ENCODE measurements around the gene OTOG.

DNA sequence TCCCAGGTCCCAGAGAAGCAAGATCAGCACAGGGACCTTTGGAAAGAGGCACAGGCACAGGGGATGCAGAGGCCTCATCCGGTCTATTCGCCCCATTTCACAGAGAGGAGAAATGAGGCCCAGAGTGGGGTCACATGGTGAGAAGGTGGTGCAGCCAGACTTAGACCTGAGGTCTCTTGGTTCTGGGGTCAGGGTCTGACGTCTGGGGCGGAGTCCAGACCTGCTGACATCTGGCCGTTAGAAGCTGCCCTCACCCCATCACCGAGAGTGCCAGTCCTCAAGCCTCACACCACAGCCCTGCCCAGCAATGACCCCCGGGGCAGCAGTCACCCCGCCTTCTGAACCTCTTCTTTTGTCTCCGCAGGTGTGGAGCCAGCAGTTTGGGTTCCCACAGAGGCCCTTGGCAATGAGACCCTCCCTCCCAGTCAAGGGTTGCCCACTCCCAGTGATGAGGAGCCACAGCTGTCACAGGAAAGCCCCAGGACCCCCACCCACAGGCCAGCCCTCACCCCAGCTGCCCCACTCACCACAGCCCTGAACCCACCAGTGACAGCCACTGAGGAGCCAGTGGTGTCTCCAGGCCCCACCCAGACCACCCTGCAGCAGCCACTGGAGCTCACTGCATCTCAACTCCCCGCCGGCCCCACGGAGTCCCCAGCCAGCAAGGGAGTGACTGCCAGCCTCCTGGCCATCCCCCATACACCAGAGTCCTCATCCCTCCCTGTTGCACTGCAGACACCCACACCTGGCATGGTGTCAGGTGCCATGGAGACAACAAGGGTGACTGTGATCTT, 62.4 kb downstream of the OTOG start:
- TF ChIP-seq, protein P1, sequence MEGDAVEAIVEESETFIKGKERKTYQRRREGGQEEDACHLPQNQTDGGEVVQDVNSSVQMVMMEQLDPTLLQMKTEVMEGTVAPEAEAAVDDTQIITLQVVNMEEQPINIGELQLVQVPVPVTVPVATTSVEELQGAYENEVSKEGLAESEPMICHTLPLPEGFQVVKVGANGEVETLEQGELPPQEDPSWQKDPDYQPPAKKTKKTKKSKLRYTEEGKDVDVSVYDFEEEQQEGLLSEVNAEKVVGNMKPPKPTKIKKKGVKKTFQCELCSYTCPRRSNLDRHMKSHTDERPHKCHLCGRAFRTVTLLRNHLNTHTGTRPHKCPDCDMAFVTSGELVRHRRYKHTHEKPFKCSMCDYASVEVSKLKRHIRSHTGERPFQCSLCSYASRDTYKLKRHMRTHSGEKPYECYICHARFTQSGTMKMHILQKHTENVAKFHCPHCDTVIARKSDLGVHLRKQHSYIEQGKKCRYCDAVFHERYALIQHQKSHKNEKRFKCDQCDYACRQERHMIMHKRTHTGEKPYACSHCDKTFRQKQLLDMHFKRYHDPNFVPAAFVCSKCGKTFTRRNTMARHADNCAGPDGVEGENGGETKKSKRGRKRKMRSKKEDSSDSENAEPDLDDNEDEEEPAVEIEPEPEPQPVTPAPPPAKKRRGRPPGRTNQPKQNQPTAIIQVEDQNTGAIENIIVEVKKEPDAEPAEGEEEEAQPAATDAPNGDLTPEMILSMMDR (conservative IDR thresholded peaks at IDR 0.05 in 1 of 2, IDR thresholded peaks at IDR 0.05 in 1 of 2; ENCODE audit: extremely low read depth in 1 of 2, insufficient read depth in 1 of 2, low read depth in 1 of 2, low read length in 2 of 2): no peak
- no peak for TF ChIP-seq EZH2 (IDR thresholded peaks at IDR 0.05; ENCODE audit: borderline replicate concordance, low read length)
